PC-3 (cell line): Measurements from ENCODE around the gene MRO.

Source experiments
- EZH2 ChIP-seq: fragments of 300-600 bp; sonication (generic); IDR thresholded peaks from one replicate; pipeline ENCODE4 v1.6.1; 2017; ENCODE audit warnings: antibody characterized with exemption, mild to moderate bottlenecking, low read length; ENCODE audit not compliant: unreplicated experiment
- TF ChIP-seq, protein P1 (sequence below): fragments of 300-600 bp; sonication (generic); conservative IDR thresholded peaks from 2 replicates; pipeline ENCODE4 v1.5.1; 2017; ENCODE audit warnings: antibody characterized with exemption, low read depth, mild to moderate bottlenecking, low read length

DNA sequence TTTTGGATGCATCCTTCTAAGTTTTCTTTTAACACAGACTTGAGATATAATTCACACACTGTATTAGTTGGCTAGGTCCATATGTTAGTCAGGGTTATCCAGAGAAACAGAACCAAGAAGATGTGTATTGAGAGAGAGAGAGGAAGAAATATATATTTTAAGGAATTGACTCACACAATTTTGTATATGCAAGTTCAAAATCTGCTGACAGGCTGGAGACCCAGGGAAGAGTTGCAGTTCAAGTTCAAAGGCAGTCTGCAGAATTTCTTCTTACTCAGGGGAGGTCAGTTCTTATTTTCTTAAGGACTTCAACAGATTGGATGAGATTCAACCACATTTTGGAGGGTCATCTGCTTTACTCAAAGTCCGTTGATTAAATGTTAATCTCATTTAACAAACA is 23.0 kb upstream of the MRO start:
- TF ChIP-seq, protein P1, sequence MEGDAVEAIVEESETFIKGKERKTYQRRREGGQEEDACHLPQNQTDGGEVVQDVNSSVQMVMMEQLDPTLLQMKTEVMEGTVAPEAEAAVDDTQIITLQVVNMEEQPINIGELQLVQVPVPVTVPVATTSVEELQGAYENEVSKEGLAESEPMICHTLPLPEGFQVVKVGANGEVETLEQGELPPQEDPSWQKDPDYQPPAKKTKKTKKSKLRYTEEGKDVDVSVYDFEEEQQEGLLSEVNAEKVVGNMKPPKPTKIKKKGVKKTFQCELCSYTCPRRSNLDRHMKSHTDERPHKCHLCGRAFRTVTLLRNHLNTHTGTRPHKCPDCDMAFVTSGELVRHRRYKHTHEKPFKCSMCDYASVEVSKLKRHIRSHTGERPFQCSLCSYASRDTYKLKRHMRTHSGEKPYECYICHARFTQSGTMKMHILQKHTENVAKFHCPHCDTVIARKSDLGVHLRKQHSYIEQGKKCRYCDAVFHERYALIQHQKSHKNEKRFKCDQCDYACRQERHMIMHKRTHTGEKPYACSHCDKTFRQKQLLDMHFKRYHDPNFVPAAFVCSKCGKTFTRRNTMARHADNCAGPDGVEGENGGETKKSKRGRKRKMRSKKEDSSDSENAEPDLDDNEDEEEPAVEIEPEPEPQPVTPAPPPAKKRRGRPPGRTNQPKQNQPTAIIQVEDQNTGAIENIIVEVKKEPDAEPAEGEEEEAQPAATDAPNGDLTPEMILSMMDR = no peak
- TF ChIP-seq EZH2 = no peak
